GM12865 (cell line): ENCODE results near the gene ADARB1.

ENCODE experiments used
- DNase-seq: peaks from one replicate; pipeline ENCODE4 v3.0.0; 2010; ENCODE audit warnings: low read depth
- H3K4me3 ChIP-seq: 2 replicates; pipeline ENCODE4 v1.5.1; 2011; ENCODE audit warnings: mild to moderate bottlenecking, low read depth, low read length, control low read depth
- CTCF ChIP-seq: IDR thresholded peaks from 2 replicates; pipeline ENCODE4 v1.5.1; 2011; ENCODE audit warnings: low read length, control low read depth, low read depth, inconsistent platforms; ENCODE audit not compliant: insufficient read depth; ENCODE audit errors: missing control alignments

The ADARB1 gene

GRCh38 chr21:45166931-45167330, 92.6 kb downstream of the ADARB1 start:
- no peak for TF ChIP-seq CTCF
- no peak overlapping the region for H3K4me3 ChIP-seq
- DNase-seq: no peak

- DNase-seq: no peak
- no peak for TF ChIP-seq CTCF
- H3K4me3 ChIP-seq: no peak overlapping the region
These were observed 93.4 kb downstream of the ADARB1 start for GRCh38 chr21:45167796-45168222.

GRCh38 chr21:45168522-45168921, 94.1 kb downstream of the ADARB1 start:
- TF ChIP-seq CTCF: no peak
- DNase-seq: no peak

GRCh38 chr21:45169001-45169400, 94.6 kb downstream of the ADARB1 start:
- no peak overlapping the region for H3K4me3 ChIP-seq
- no peak for DNase-seq
- no peak for TF ChIP-seq CTCF

More at GRCh38 chr21:45168522-45168921, 94.1 kb downstream of the ADARB1 start:
- H3K4me3 ChIP-seq: no peak overlapping the region

- no peak for TF ChIP-seq CTCF
- no peak for DNase-seq
- no peak overlapping the region for H3K4me3 ChIP-seq
These were observed 95.3 kb downstream of the ADARB1 start for GRCh38 chr21:45169682-45170081.

GRCh38 chr21:45170987-45171386, 96.6 kb downstream of the ADARB1 start:
- no peak for TF ChIP-seq CTCF
- no peak overlapping the region for H3K4me3 ChIP-seq
- DNase-seq: no peak

GRCh38 chr21:45172420-45172819, 98.0 kb downstream of the ADARB1 start:
- no peak for TF ChIP-seq CTCF
- no peak overlapping the region for H3K4me3 ChIP-seq
- no peak for DNase-seq
